ENCODE results near the gene RARG.

RARG gene

GRCh38 chr12:53244337-53244736, 12.3 kb upstream of the RARG start:
- DNase-seq (ENCODE audit: low spot score) = no peak

DNA sequence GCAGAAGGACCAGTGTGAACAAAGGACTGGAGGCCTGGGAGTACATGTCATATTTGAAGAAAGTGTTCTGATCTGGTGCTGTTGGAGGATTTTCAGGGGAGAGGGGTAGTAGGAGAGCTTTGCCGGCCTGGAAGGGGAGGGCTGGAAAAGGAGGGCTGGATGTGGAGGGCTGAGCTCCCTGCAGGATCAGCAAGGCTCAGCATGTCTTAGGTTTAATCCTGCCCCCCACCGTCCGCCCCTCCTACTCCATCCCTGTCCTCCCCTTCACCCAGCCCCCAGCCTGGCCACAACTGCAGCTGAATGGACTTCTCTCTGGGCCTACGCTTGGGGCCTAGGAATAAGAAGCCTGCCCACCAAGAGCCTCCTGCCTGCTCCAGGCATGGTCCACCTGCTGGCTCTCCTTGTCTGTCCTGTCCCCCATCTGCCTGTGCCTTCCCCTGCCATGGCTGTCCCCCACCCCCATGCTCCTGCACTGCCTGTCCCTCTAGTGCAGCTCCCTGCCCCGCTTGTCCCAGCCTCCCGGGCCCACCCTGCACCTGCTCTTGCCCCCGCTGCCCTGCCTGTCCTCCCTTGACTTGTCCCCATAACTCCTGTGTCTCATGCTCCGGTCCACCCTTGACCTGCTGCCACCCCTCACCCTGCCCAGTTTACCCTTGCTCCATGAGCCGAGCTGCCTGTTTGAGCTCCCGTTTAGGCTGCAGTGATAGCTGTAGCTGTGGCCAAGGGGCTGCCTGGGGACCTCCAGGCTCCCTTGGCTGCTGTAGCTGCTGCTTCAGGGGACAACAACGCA, 9.8 kb upstream of the RARG start:
- DNase-seq (ENCODE audit: low spot score) = no peak

- no peak for DNase-seq (ENCODE audit: low spot score)
These were observed 7.7 kb upstream of the RARG start for GRCh38 chr12:53239643-53240258.

- no peak for DNase-seq (ENCODE audit: low spot score)
These were observed 4.6 kb upstream of the RARG start for GRCh38 chr12:53236443-53237111.

DNA sequence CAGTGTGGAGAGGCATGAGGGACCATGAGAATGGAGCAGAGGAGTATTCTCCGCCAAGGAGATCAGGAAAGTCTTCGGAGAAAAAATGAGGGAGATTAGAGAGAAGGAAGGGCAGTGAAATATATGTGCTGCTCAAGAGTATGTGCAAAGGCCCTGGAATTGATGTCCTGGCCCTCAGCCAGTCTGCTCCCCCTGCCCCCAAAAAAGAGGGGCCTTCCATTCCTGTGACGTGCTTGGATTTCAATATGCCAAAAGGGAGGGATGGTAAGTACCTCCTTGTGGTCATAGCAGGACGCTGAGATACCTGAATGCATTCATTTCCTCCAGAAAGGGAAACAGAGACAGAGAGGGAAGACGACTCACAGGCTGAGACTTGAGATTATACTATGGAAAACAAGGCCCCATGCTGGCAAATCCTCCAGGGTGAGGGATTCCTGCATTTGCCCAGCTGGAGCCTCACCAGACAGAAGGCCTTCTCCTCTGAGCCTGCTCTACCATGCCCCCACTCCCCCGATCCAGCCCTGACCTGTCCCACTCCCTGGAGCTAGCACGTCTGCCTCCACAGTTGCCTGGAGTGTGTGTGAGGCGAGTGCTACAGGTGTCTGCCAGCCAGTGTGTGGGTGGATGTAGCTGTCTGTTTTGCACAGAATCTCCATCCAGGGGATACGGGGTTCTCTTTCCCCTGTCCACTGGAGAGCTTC, 3.9 kb upstream of the RARG start:
- no peak for DNase-seq (ENCODE audit: low spot score)

DNA sequence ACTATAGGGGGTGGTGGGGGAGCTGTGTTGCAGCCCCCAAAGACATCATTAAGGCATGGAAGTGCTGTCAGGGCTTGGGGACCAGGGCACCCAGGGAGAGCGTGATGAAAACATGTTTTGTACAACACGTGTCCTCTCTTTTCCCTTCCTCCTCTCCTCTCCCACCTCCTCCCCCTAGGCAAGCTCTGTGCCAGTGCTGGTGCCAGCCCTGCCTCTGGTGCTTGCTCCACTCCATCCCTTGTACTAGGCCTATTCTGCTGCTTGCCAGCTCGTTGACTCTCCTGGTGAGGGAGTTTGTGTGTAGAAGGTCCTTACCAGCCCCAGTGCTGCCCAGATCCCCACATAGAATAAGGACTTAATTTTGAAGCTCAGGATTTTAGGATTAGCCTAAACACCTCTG, 3.2 kb upstream of the RARG start:
- DNase-seq (ENCODE audit: low spot score) = no peak

DNA sequence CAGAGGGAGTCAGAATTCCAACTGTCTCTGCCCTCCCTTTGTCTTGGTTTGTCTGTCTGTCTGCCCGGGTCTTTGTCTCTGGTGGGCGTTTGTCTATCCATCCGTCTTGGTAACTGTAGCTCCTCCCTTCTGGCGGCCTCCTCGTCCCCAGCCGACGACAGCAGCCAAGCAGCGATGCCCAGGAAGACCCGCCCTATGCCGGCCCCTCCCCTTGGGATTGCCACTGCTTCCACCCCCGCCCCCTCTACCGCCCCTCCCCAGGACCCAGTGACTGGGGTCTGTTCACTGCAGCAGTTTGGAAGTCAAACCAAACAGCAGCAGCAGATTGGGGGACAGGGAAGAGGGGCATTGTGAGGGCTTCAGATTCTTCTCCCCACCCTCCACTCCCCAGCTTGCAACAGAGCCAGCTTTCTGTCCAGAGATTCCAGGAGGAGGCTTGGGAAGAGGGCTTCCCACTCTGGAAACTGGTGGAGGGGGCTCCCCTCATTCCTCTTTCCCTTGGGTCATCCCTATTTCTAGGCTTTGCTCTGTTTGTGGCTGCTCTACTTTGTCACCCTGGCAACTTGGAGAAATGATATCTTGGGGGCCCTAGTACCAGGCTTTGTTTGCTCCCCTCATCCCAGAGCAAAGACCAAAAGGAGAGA, 2.4 kb upstream of the RARG start:
- DNase-seq (ENCODE audit: low spot score) = no peak

GRCh38 chr12:53233671-53234121, 1.7 kb upstream of the RARG start:
- DNase-seq (ENCODE audit: low spot score) = no peak

GRCh38 chr12:53232646-53233461, 845 bp upstream of the RARG start:
- DNase-seq (ENCODE audit: low spot score) = peak; percentile 52

DNA sequence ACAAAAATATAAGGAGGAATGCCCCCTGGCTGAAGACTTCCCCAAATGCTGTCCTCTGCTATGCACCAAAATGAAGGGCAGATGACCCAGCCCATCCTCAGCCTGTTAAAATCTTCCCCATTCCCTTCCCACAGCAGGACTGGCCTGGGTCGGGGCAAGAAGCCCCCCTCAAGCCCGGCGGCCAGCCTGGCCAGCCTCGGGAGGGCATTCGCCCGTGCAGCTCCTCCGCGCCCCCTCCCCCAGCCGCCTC, 413 bp downstream of the RARG start:
- DNase-seq (ENCODE audit: low spot score) = no peak

DNA sequence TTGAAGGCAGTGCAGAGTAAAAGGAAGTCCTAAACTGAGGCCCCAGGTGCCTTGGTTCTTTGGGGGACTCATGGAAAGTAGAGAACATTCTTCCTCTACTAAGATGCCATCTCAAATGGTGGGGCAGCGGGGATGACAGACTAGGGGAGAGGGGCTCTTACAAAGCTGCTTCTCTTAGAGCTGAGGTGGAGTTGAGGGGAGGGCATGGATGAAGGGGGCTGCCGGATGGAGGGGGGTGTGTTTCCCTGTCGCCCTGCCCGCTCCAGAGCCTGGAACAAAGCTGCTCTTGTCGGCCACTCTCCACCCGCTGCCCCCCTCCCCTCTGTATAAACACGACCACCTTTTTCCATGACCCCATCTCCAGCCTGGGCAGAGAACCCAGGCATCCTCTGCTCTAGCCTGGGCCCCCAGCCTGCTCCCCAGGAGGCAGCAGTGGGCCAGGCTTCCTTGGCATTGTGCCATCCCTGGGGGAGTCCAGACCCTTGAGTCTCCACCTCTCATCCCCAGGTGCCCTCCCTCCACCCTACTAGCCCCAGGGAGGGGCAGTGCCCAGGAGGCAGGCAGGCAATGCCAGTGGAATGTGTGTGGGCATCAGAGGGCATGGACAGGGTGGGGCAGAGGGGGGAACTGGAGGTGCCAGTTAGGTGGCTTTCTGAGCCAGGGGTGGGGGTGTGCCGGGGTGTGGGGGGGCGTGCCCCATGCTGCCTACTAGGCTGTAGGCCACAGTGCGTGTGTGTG, 1.7 kb downstream of the RARG start:
- DNase-seq (ENCODE audit: low spot score) = no peak

GRCh38 chr12:53229454-53229853, 2.6 kb downstream of the RARG start:
- DNase-seq (ENCODE audit: low spot score) = no peak

DNA sequence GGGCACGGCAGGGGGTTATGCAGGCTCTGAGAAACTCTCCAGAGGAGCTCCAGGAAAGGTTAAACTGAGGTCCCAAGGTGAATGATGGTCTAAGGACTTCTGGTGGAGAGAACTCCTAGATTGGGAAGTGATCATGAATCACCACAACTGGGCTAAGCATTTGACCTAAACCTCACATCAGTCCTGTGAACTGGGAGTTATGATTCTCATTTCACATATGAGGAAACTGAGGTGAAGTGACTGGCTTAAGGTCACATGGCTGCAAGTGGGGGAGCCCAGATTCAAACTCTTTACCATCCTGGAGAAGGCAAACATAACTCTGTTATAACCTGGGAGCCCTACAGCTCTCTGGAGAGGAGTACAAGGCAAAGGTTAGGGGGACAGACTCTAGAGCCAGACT, 4.2 kb downstream of the RARG start:
- DNase-seq (ENCODE audit: low spot score) = no peak

DNA sequence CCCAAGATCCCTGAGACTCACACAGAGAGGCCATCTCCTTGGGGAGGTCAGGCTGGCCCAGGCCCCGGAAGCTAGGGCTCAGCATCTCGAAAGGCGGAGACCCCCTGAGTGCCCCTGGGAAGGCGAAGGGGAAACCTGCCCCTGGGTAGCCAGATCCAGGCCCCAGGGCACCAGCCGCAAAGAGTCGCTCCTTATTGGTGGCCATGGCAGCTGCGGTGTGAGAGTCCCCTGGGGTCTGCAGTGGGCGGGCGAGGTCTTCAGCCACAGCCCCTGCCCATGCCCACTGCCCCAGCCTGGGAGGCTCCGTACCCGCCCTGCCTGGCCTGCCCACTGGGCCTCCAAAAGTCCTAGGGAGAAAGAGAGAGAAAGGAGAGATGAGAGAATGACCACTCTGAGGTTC, 4.7 kb downstream of the RARG start:
- DNase-seq (ENCODE audit: low spot score) = no peak

GRCh38 chr12:53226815-53227214, 5.2 kb downstream of the RARG start:
- no peak for DNase-seq (ENCODE audit: low spot score)

DNA sequence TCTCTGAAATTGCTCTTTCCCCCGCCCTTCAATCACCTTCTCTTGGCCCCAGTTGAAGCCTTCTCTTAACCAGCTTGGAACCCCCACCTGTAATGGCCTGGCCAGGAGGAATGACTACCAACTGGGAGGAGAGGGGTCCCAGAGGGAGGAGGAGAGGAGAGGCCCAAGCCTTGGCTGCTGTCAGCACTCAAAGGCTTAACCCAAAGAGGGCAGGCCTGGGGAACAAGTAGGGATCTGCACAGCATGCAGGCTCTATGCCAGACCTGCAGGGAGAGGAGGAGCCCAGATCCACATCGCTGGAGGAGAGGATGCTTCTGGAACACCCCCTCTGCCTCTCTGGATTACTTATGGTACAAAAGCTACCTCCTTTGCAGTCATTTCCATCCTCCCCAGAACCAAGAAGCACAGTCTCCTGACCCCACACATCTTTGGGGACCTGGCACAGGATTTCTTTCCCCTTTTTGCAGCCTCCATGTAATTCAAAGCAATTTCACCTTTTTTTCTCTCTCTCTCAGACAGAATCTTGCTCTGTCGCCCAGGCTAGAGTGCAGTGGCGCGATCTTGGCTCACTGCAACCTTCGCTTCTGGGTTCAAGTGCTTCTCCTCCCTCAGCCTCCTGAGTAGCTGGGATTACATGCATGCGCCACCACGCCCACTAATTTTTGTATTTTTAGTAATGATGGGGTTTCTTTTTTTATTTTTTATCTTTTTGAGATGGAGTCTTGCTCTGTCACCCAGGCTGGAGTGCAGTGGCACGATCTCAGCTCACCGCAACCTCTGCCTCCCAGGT, 6.2 kb downstream of the RARG start:
- no peak for DNase-seq (ENCODE audit: low spot score)

DNA sequence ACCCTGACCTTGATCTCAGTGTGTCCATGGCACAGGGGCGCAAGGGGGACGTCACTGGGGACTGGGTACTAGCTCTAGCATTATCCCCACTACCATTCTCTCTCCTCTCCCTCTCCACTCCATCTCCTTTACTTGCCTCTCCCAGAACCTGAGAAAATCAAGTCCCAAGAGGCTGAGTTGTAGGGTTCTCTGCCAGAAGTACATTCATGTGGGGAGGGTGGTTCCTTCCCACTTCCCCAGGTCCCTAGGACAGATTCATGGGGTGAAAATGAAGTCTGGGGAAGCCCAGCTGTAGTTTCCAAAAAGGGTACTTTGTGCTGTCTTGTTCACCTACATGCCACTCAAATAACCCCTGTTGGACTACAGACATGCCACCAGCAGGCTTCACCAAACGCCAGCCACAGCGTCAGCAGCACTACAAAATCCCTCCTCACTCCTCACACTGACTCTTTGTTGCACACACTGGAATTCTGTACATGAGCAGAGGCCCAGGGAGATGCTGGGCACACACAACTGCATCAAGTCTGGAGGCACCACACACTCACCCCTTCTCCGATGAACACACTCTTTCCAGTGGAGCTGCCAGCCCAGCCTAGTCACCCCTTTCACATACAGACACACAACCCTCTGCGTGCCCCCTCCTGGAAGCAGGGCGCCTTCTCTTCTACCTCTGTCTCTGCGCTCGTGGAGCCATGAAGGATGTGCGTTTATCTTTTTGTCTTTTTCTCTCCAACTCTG, 6.9 kb downstream of the RARG start:
- DNase-seq (ENCODE audit: low spot score) = no peak

DNA sequence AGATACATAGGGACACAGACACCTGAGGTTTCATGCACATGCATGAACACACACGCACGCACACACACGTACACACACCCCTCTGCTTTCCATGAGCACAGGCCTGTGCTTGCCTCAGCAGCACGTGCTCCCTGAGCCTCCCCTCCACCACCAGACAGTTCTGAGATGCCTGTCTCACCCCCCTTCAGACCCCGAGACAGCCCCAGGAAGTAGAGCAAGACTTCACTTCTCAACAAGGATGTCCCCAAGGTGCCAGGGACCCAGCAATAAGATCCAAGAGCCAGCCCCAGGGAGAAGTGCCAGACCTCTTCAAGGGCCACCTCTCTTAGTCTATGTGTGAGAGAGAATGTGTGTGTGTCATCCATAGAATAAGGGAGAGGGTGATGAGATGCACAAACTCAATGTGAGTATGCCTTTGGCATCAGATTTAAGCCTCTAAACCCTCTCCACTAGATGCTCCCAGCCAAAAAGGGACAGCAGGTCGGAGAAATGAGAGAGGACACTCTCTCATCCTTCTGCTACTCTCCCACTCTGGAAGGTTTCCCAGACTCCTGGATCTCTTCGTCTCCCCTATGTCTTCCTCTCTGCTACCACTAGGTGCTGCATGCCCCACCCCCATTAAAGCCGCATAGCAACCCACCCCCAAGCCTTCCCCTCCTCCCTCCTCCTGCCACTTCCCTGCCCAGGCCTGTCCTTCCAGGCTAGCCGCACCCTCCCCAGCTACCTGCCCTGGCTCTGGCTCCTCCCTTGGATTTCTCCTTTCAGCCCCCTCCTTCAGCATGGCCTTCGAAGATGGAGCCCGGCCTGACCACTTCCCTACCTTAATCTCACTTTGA, 7.7 kb downstream of the RARG start:
- no peak for DNase-seq (ENCODE audit: low spot score)

Measured in Ammon's horn (tissue), 1 donor.